HCT116 (cell line): ENCODE results near the gene DYNLT3.

Experiments used
- ATF3 ChIP-seq: IDR thresholded peaks from 2 replicates; pipeline ENCODE4 v1.6.1; 2012
- CEBPB ChIP-seq: IDR thresholded peaks from 2 replicates; pipeline ENCODE4 v1.6.1; 2012; ENCODE audit warnings: low read depth
- EZH2 ChIP-seq: fragments of 200-600 bp; sonication (generic); IDR thresholded peaks from 2 replicates; pipeline ENCODE4 v1.6.1; 2017; ENCODE audit warnings: antibody characterized with exemption, mixed run types
- JUND ChIP-seq: IDR thresholded peaks from 2 replicates; pipeline ENCODE4 v1.6.1; 2012
- POLR2A ChIP-seq: IDR thresholded peaks from 2 replicates; pipeline ENCODE4 v1.7.0; 2011; ENCODE audit warnings: borderline replicate concordance; ENCODE audit not compliant: insufficient read depth, insufficient read length; ENCODE audit errors: extremely low read depth
- SIN3A ChIP-seq: IDR thresholded peaks from 2 replicates; pipeline ENCODE4 v1.6.1; 2012; ENCODE audit warnings: low read depth

DNA sequence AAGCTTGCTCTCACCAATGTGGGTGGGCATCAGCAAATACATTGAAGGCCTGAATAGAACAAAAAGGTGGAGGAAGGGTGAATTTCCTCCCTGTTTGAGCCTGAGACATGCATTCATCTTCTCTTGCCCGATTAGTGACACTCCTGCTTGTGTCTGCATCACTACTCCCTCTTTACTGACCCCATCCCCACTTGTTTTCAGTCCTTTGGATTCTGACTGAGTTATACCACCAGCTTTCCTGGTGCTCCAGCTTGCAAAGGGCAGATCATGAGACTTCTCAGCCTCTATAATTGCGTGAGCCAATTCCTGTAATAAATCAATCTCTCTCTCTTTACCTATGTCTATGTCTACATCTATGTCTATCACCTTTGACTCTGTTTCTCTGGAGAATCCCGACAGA, 47.4 kb upstream of the DYNLT3 start:
- TF ChIP-seq SIN3A (no peak), POLR2A (no peak), EZH2 (no peak), JUND (no peak), ATF3 (no peak), CEBPB (no peak)
